Muscle layer of colon (tissue), 2 donors: ENCODE measurements around the gene DARS2.
"Not testable (repeated sequence)": the region's sequence is repeated elsewhere in the genome, so short reads cannot be mapped to it uniquely, and the experiment has no call there.

Experiments used
- H3K27ac ChIP-seq: one replicate; pipeline ENCODE4 v1.7.0; 2013; ENCODE audit warnings: low read depth, mild to moderate bottlenecking, low read length, moderate library complexity
- H3K27me3 ChIP-seq, 2 donors: one replicate each; pipeline ENCODE4 v1.7.0; 2013; ENCODE audit warnings: low read length in 2 of 2, mild to moderate bottlenecking in 2 of 2; ENCODE audit not compliant: insufficient read depth in 2 of 2, control insufficient read depth in 1 of 2
- H3K36me3 ChIP-seq: one replicate; pipeline ENCODE4 v1.7.0; 2013; ENCODE audit warnings: mild to moderate bottlenecking, low read length; ENCODE audit not compliant: insufficient read depth
- H3K4me1 ChIP-seq: one replicate; pipeline ENCODE4 v1.7.0; 2013; ENCODE audit warnings: mild to moderate bottlenecking, low read length; ENCODE audit not compliant: insufficient read depth
- H3K4me3 ChIP-seq, 2 donors: one replicate each; pipeline ENCODE4 v1.7.0; 2013; ENCODE audit warnings: low read length in 2 of 2, low read depth in 1 of 2, mild to moderate bottlenecking in 1 of 2, moderate library complexity in 1 of 2
- H3K9ac ChIP-seq: one replicate; pipeline ENCODE4 v1.7.0; 2013; ENCODE audit warnings: low read length
- H3K9me3 ChIP-seq: one replicate; pipeline ENCODE4 v1.7.0; 2013; ENCODE audit warnings: mild to moderate bottlenecking, low read length
- donor health status: abdominal sarcoma.
- donor health status: Adenocarcinoma of cecum.

Gene DARS2

GRCh38 chr1:173870252-173871075 is 46.0 kb downstream of the DARS2 start:
- Histone ChIP-seq H3K27me3 (no peaks in the 10 kb centered on the region), H3K27ac (no peak overlapping the region), H3K9ac (no peak overlapping the region), H3K9me3 (no peaks in the 10 kb centered on the region), H3K4me1 (peaks cover 18% of the 10 kb centered on the region), H3K36me3 (peaks cover 16% of the 10 kb centered on the region), H3K4me3 (no peak overlapping the region)

DNA sequence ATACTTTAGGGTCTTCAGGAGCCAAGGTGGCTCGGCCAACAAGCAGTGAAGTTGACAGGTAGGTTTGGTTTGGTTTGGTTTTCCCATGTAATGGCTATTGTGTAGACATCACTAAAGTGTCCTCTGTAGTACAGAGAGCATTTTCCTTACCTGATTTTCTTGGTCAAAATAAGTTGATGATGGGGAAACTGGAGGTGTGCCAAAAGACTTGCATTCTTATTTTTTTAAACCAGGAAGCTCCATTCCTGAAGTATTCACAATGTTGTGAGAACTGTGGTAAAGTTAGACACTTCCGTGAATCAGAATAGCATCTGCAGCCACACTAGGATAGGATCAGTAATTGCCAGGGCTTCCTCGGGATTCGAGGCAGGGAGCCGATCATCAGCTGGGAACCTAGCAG is 46.6 kb downstream of the DARS2 start:
- H3K4me1 ChIP-seq = peaks cover 18% of the 10 kb centered on the region
- no peak overlapping the region for H3K9ac ChIP-seq
- peaks cover 10% of the 10 kb centered on the region for H3K36me3 ChIP-seq
- H3K9me3 ChIP-seq = no peaks in the 10 kb centered on the region
- no peak overlapping the region for H3K27ac ChIP-seq
- no peak overlapping the region for H3K4me3 ChIP-seq
- no peaks in the 10 kb centered on the region for H3K27me3 ChIP-seq

DNA sequence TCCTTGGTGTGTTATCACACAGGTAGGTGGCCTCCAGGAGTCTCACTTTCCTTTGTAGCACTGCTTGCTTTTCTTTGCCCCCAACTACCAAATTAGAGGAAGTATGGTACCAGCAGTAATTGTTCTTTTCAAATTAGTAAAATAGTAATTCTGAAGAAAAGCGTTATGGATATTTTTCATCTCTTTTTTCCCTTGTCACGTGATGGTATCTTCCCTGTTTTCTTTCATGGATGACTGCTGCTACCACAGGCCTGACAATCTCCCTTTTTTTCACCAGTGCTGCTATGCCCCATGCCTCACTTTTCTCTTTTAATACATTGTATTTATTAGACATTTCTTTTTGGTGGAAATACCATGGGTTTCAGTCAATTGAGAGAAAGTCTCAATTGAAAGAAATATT is 47.0 kb downstream of the DARS2 start:
- Histone ChIP-seq H3K27me3 (no peaks in the 10 kb centered on the region), H3K4me3 (no peak overlapping the region), H3K36me3 (peaks cover 7% of the 10 kb centered on the region), H3K4me1 (peaks cover 16% of the 10 kb centered on the region), H3K27ac (no peak overlapping the region), H3K9ac (no peak overlapping the region), H3K9me3 (no peaks in the 10 kb centered on the region)

DNA sequence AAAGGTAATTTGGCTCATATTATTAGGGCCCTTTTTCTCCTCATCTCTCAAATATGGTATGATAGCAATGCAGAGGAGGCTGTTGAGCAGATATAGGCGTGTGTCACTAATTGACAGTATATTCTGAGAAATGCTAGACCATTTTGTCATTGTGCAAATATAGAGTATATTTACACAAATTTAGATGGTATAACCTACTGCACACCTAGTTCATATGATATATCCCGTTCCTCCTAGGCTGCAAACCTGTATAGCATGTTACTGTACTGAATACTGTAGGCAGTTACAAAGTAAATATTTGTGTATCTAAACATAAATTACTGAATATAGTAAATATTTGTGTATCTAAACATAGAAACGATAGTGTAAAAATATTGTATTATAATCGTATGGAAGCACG is 52.3 kb downstream of the DARS2 start:
- Histone ChIP-seq H3K4me1 (no peaks in the 10 kb centered on the region), H3K27me3 (no peaks in the 10 kb centered on the region), H3K9me3 (no peaks in the 10 kb centered on the region), H3K27ac (no peak overlapping the region), H3K4me3 (no peak overlapping the region), H3K9ac (no peak overlapping the region), H3K36me3 (peaks cover 11% of the 10 kb centered on the region)

GRCh38 chr1:173878251-173878650 is 53.8 kb downstream of the DARS2 start:
- Histone ChIP-seq H3K9ac (no peak overlapping the region), H3K36me3 (peaks cover 11% of the 10 kb centered on the region), H3K4me1 (no peaks in the 10 kb centered on the region), H3K27me3 (no peaks in the 10 kb centered on the region), H3K9me3 (no peaks in the 10 kb centered on the region), H3K27ac (no peak overlapping the region), H3K4me3 (no peak overlapping the region)

DNA sequence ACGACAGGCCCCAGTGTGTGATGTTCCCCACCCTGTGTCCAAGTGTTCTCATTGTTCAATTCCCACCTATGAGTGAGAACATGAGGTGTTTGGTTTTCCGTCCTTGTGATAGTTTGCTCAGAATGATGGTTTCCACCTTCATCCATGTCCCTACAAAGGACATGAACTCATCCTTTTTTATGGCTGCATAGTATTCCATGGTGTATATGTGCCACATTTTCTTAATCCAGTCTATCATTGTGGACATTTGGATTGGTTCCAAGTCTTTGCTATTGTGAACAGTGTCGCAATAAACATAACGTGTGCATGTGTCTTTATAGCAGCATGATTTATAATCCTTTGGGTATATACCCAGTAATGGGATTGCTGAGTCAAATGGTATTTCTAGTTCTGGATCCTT is 56.6 kb downstream of the DARS2 start:
- H3K9ac ChIP-seq, H3K27ac ChIP-seq, H3K27me3 ChIP-seq, H3K4me1 ChIP-seq, H3K4me3 ChIP-seq, H3K9me3 ChIP-seq: not testable (repeated sequence)
- peaks cover 18% of the 10 kb centered on the region for H3K36me3 ChIP-seq

GRCh38 chr1:173884701-173885100 is 60.2 kb downstream of the DARS2 start:
- Histone ChIP-seq H3K27ac (no peak overlapping the region), H3K9ac (no peak overlapping the region), H3K4me3 (no peak overlapping the region), H3K27me3 (no peaks in the 10 kb centered on the region), H3K9me3 (no peaks in the 10 kb centered on the region), H3K36me3 (peaks cover 17% of the 10 kb centered on the region), H3K4me1 (no peaks in the 10 kb centered on the region)

- Histone ChIP-seq H3K4me1 (no peaks in the 10 kb centered on the region), H3K9ac (no peak overlapping the region), H3K27me3 (no peaks in the 10 kb centered on the region), H3K27ac (no peak overlapping the region), H3K36me3 (peaks cover 17% of the 10 kb centered on the region), H3K4me3 (no peak overlapping the region), H3K9me3 (no peaks in the 10 kb centered on the region)
Observed at GRCh38 chr1:173886746-173887611, 62.5 kb downstream of the DARS2 start.

DNA sequence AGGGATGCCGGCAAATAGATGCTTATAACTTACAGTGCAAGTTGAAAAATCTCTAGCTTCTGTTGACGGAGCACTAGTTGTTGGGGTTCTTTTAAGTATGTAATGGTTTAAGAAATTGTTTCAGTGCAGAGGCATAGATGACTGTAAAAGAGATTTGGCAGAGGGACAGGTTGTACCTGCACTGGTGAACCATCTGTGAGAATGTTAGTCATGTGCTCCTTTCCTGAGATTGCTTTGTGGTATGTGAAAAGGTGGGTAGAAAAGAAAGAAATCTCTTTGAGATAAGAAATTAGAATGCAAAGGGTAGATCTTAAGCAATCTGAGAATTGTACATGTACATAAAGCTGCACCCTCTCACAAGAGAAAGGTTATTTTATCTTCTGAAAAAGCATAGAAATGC is 63.2 kb downstream of the DARS2 start:
- H3K27me3 ChIP-seq = no peaks in the 10 kb centered on the region
- peaks cover 17% of the 10 kb centered on the region for H3K36me3 ChIP-seq
- H3K9me3 ChIP-seq = no peaks in the 10 kb centered on the region
- no peak overlapping the region for H3K27ac ChIP-seq
- no peaks in the 10 kb centered on the region for H3K4me1 ChIP-seq
- no peak overlapping the region for H3K9ac ChIP-seq
- no peak overlapping the region for H3K4me3 ChIP-seq

GRCh38 chr1:173888749-173889148 is 64.3 kb downstream of the DARS2 start:
- H3K9ac ChIP-seq = no peak overlapping the region
- H3K27me3 ChIP-seq = no peaks in the 10 kb centered on the region
- H3K9me3 ChIP-seq = no peaks in the 10 kb centered on the region
- H3K36me3 ChIP-seq = peaks cover 17% of the 10 kb centered on the region
- H3K4me3 ChIP-seq = no peak overlapping the region
- no peak overlapping the region for H3K27ac ChIP-seq
- no peaks in the 10 kb centered on the region for H3K4me1 ChIP-seq

DNA sequence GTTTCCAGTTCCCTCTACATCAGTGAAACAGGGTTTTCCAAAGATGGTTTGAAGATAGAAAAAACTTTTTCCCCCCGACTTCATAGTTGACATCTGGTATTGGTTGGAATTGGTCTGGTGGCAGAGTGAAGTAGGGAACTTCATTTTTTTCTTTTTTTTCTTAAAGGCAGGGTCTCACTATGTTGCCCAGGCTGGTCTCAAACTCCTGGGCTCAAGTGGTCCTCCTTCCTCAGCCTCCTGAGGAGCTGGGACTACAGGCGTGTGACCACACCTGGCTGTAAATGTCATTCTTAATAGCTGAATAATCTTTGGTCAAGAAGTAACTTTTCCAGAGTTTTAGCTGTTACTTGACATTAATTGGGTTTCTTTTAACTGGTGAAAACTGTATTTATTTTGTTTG is 65.4 kb downstream of the DARS2 start:
- Histone ChIP-seq H3K36me3 (peaks cover 17% of the 10 kb centered on the region), H3K4me3 (no peak overlapping the region), H3K27ac (no peak overlapping the region), H3K9ac (no peak overlapping the region), H3K4me1 (no peaks in the 10 kb centered on the region), H3K9me3 (no peaks in the 10 kb centered on the region), H3K27me3 (no peaks in the 10 kb centered on the region)
